Measurements from ENCODE around the gene FAM76B. TPM values are rescaled to one million over a fixed set of nuclear protein-coding genes. Genes with fewer than 3 reads are reported as not detected.

FAM76B gene
- total and polyA plus RNA-seq, 9 donors: 16.7 to 31.7 (median 21.8) TPM

DNA sequence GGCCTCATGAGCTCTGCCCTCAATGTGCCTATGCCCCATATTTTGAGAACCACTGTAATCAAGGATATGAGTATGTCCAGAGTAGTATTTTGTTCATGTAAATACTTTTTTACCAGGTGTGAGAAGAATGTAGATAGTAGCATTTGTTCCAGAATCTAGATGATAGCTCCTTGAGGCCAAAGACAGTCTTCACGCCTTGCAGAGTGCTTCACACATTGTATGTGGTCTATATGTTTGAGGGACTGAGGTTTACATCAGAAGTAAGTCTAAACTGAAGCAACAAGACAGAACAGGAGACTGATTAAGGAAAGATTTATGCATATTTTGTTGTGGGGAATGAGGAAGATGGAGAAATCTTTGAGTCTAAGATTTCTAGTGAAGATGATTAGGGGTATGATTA is 13.2 kb upstream of the FAM76B start:
- Histone ChIP-seq H3K27ac (no peak overlapping the region), H3K36me3 (no peaks in the 10 kb centered on the region), H3K4me1 (ENCODE audit: insufficient read depth) (no peaks in the 10 kb centered on the region), H3K4me3 (no peak overlapping the region), H3K9me3 (no peaks in the 10 kb centered on the region), H3K27me3 (no peaks in the 10 kb centered on the region)
- DNase-seq: no peak
- intact Hi-C loops (cut with DNase I): no loop called here
- 92 to 100% (median 99%) methylated on average over 1 of the region's 1 CpG for WGBS, 3 donors
- TF ChIP-seq POLR2A (IDR thresholded peaks at IDR 0.05) (no peak), EP300 (IDR thresholded peaks at IDR 0.05) (no peak)
- TF ChIP-seq, protein P1, sequence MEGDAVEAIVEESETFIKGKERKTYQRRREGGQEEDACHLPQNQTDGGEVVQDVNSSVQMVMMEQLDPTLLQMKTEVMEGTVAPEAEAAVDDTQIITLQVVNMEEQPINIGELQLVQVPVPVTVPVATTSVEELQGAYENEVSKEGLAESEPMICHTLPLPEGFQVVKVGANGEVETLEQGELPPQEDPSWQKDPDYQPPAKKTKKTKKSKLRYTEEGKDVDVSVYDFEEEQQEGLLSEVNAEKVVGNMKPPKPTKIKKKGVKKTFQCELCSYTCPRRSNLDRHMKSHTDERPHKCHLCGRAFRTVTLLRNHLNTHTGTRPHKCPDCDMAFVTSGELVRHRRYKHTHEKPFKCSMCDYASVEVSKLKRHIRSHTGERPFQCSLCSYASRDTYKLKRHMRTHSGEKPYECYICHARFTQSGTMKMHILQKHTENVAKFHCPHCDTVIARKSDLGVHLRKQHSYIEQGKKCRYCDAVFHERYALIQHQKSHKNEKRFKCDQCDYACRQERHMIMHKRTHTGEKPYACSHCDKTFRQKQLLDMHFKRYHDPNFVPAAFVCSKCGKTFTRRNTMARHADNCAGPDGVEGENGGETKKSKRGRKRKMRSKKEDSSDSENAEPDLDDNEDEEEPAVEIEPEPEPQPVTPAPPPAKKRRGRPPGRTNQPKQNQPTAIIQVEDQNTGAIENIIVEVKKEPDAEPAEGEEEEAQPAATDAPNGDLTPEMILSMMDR (IDR thresholded peaks at IDR 0.05): no peak

DNA sequence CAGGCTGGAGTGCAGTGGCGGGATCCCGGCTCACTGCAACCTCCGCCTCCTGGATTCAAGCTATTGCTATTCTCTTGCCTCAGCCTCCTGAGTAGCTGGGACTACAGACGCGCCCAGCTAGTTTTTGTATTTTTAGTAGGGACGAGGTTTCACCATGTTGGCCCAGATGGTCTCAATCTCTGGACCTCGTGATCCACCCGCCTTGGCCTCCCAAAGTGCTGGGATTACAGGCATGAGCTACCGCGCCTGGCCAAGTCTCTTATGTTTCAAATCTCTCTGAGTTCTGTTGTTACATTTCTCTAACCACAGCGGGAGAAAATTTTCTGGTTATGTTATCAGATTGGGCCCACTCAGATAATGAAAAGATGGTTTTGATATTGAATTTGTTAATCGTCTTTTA is 10.9 kb upstream of the FAM76B start:
- H3K4me3 ChIP-seq: no peak overlapping the region
- WGBS, 3 donors: 95 to 97% (median 96%) methylated on average over 12 of the region's 12 CpGs
- H3K27ac ChIP-seq: no peak overlapping the region
- no peaks in the 10 kb centered on the region for H3K36me3 ChIP-seq
- no peaks in the 10 kb centered on the region for H3K9me3 ChIP-seq
- intact Hi-C loops (cut with DNase I): no loop called here
- DNase-seq: no peak
- H3K27me3 ChIP-seq: no peaks in the 10 kb centered on the region
- no peak for TF ChIP-seq EP300 (IDR thresholded peaks at IDR 0.05)
- TF ChIP-seq POLR2A (IDR thresholded peaks at IDR 0.05): no peak
- TF ChIP-seq, protein P1 (IDR thresholded peaks at IDR 0.05): no peak
- no peaks in the 10 kb centered on the region for H3K4me1 ChIP-seq (ENCODE audit: insufficient read depth)

DNA sequence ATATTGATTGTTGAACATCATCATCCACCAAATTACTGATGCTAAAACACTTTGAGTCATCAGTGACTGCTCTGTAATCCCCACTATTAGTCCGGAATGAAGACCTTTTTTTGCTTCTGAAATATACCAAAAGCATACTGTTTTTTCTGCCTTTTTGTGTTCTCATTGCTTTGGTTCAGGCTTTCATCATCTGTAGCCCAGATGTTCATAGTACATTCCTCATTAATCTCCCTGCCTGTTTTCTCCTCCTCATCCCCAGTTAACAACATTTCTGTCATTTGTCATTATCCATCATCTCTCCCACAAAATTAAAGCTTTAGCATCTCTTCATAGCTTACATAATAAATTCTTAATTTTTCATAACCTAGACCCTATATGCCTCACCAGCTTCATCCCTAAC is 10.0 kb upstream of the FAM76B start:
- Histone ChIP-seq H3K27me3 (no peaks in the 10 kb centered on the region), H3K4me1 (ENCODE audit: insufficient read depth) (no peaks in the 10 kb centered on the region), H3K27ac (no peak overlapping the region), H3K36me3 (no peaks in the 10 kb centered on the region), H3K4me3 (no peak overlapping the region), H3K9me3 (no peaks in the 10 kb centered on the region)
- intact Hi-C loops (cut with DNase I): no loop called here
- WGBS, 3 donors: 84 to 95% (median 89%) methylated on average over 1 of the region's 1 CpG
- TF ChIP-seq EP300 (IDR thresholded peaks at IDR 0.05) (no peak), POLR2A (IDR thresholded peaks at IDR 0.05) (no peak)
- TF ChIP-seq, protein P1 (IDR thresholded peaks at IDR 0.05): no peak
- DNase-seq: no peak

DNA sequence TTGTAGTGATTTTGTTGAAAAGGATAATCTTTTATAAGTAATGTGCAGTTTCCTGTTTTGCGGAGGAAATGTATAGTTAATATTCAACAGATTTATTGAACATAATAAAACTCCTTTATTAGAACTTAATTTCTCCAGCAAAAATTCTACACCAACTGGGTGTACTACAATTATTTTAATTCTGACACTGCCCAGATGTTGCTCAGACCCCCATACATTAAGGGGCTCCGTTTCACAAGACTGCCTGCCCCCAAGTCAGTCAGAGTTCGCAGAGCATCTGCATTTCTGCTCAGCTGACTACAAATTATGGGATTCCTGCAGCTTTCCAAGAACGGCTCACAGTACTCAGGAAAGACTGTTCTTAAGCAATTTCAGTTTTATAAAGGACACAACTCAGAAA is 6.9 kb upstream of the FAM76B start:
- Histone ChIP-seq H3K4me1 (ENCODE audit: insufficient read depth) (peaks cover 4% of the 10 kb centered on the region), H3K27ac (no peak overlapping the region), H3K27me3 (no peaks in the 10 kb centered on the region), H3K9me3 (no peaks in the 10 kb centered on the region), H3K4me3 (no peak overlapping the region), H3K36me3 (no peaks in the 10 kb centered on the region)
- no peak for DNase-seq
- WGBS, 3 donors: 78 to 88% (median 88%) methylated on average over 4 of the region's 4 CpGs
- intact Hi-C loops (cut with DNase I): no loop called here
- TF ChIP-seq, protein P1 (IDR thresholded peaks at IDR 0.05): no peak
- no peak for TF ChIP-seq POLR2A (IDR thresholded peaks at IDR 0.05)
